GM12891 (cell line): ENCODE measurements around the gene PAK4.

Experiments used
- PAX5 ChIP-seq: IDR thresholded peaks from 2 replicates; pipeline ENCODE4 v1.6.1; 2011; ENCODE audit warnings: low read length, moderate library complexity, mild to moderate bottlenecking; ENCODE audit not compliant: insufficient read depth, severe bottlenecking
- POLR2A ChIP-seq: IDR thresholded peaks from 2 replicates; pipeline ENCODE4 v1.6.1; 2011; ENCODE audit warnings: low read depth, low read length, control low read depth
- POLR2AphosphoS5 ChIP-seq: IDR thresholded peaks from 2 replicates; pipeline ENCODE4 v1.6.1; 2011; ENCODE audit warnings: low read depth, low read length, control low read depth
- POU2F2 ChIP-seq: IDR thresholded peaks from 2 replicates; pipeline ENCODE4 v1.6.1; 2011; ENCODE audit warnings: low read depth, mild to moderate bottlenecking, control low read depth, low read length, moderate library complexity
- SPI1 ChIP-seq: IDR thresholded peaks from 2 replicates; pipeline ENCODE4 v1.6.1; 2011; ENCODE audit warnings: low read depth, low read length, control low read depth
- TAF1 ChIP-seq: IDR thresholded peaks from 2 replicates; pipeline ENCODE4 v1.6.1; 2011; ENCODE audit warnings: low read depth, low read length, control low read depth

DNA sequence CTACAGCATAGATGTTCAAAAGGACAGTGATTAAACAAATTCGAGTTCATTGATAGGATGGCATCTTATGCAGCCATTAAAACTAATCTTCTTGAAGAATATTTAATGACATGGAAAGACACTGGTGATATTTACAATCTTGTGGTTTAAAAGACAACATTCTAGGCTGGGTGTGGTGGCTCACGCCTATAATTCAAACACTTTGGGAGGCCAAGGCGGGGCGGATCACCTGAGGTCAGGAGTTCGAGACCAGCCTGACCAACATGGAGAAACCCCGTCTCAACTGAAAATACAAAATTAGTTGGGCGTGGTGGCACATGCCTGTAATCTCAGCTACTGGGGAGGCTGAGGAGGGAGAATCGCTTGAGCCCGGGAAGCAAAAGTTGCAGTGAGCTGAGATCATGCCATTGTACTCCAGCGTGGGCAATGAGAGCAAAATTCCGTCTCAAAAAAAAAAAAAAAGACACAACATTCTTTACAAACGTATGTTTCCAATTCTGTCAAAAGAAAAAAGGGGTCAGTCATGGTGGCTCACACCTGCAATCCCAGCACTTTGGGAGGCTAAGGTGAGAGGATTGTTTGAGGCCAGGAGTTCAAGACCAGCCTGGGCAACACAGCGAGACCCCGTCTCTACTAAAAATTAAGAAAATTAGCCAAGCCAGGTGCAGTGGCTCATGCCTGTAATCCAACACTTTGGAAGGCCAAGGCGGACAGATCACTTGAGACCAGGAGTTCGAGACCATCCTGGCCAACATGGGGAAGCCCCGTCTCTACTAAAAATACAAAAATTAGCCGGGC lies 2.5 kb upstream of the PAK4 start:
- TF ChIP-seq POLR2AphosphoS5: no peak
- no peak for TF ChIP-seq TAF1
- no peak for TF ChIP-seq POLR2A
- TF ChIP-seq PAX5: no peak
- TF ChIP-seq SPI1: no peak
- no peak for TF ChIP-seq POU2F2
